ENCODE results near the gene TFF2. TPM values are rescaled to one million over a fixed set of nuclear protein-coding genes. Genes with fewer than 3 reads are reported as not detected.

TFF2 gene
- total and polyA plus RNA-seq, 2 of the 4 experiments (the other 2 are of a cell fraction) = not detected

GRCh38 chr21:42384156-42384945 lies 33.6 kb upstream of the TFF2 start:
- Histone ChIP-seq H2AFZ (replicated peaks; ENCODE audit: low read length, poor library complexity) (no peak overlapping the region), H2BK15ac (ENCODE audit: low read depth, low read length) (no peak overlapping the region), H3K79me1 (ENCODE audit: low read depth in 1 of 2, low read length in 2 of 2) (no peaks in the 10 kb centered on the region), H2BK20ac (ENCODE audit: low read depth, low read length) (no peak overlapping the region), H2BK120ac (ENCODE audit: low read depth, low read length) (no peak overlapping the region), H3K23ac (ENCODE audit: low read depth, low read length) (no peak overlapping the region), H4K20me1 (ENCODE audit: insufficient read depth, low read length) (no peaks in the 10 kb centered on the region), H2AK9ac (replicated peaks; ENCODE audit: low read depth, low read length, poor library complexity) (no peak overlapping the region), H4K91ac (ENCODE audit: insufficient read depth, low read depth, low read length) (no peak overlapping the region), H3K4me3 (ENCODE audit: insufficient read depth, low read depth, low read length) (no peak overlapping the region), H3K27ac (ENCODE audit: insufficient read depth, low read length) (no peak overlapping the region), H4K8ac (ENCODE audit: low read depth in 2 of 2, low read length in 2 of 2) (no peak overlapping the region), H3K56ac (ENCODE audit: extremely low read depth, insufficient read depth, low read length) (no peak overlapping the region), H3K27me3 (ENCODE audit: control insufficient read depth, insufficient read depth, low read length) (peaks cover 25% of the 10 kb centered on the region), H2AK5ac (ENCODE audit: low read depth, low read length) (no peak overlapping the region), H3K4me2 (ENCODE audit: low read depth, low read length) (no peak overlapping the region), H3K9ac (ENCODE audit: low read depth, low read length) (no peak overlapping the region), H3K36me3 (ENCODE audit: control insufficient read depth, insufficient read depth, low read length) (no peaks in the 10 kb centered on the region), H2BK5ac (ENCODE audit: low read depth, low read length, poor library complexity, severe bottlenecking) (no peak overlapping the region), H3K4ac (ENCODE audit: low read depth, low read length) (no peak overlapping the region), H3K4me1 (ENCODE audit: control insufficient read depth, insufficient read depth, low read length) (no peaks in the 10 kb centered on the region), H3K14ac (replicated peaks; ENCODE audit: low read depth, low read length) (no peak overlapping the region), H3K9me1 (ENCODE audit: insufficient read depth, low read length) (no peaks in the 10 kb centered on the region), H3K9me3 (ENCODE audit: control insufficient read depth, insufficient read depth, low read length) (peaks cover 3% of the 10 kb centered on the region; the same call in 1 of the 2 replicates), H3K18ac (ENCODE audit: low read depth, low read length) (no peak overlapping the region), H4K5ac (ENCODE audit: low read depth, low read length) (no peak overlapping the region)
- CTCF ChIA-PET = no interaction called here
- DNase-seq (no peak), ATAC-seq (ENCODE audit: low read depth) (no peak)
- WGBS, 2 experiments (ENCODE audit: extremely low coverage in 2 of 2, insufficient read length in 1 of 2) = no CpG with 5 or more reads among the region's 8 CpGs
- POLR2A ChIA-PET (ENCODE audit: unreplicated experiment) = no interaction called here
- TF ChIP-seq MAZ (IDR thresholded peaks at IDR 0.05; ENCODE audit: borderline replicate concordance, low read depth, low read length) (no peak), RCOR1 (IDR thresholded peaks at IDR 0.05; ENCODE audit: insufficient replicate concordance, low read length) (no peak), MXI1 (IDR thresholded peaks at IDR 0.05; ENCODE audit: borderline replicate concordance, low read depth, low read length) (no peak), POLR2A (IDR thresholded peaks at IDR 0.05; ENCODE audit: low read depth, low read length) (no peak), CHD1 (IDR thresholded peaks at IDR 0.05; ENCODE audit: low read depth, low read length) (no peak), MAFK (IDR thresholded peaks at IDR 0.05; ENCODE audit: low read depth, low read length) (no peak), FOS (IDR thresholded peaks at IDR 0.05; ENCODE audit: low read depth, low read length) (no peak), NFE2L2 (IDR thresholded peaks at IDR 0.05; ENCODE audit: low read depth, low read length) (no peak), RFX5 (IDR thresholded peaks at IDR 0.05; ENCODE audit: low read depth, low read length) (no peak)
- TF ChIP-seq, protein P1, sequence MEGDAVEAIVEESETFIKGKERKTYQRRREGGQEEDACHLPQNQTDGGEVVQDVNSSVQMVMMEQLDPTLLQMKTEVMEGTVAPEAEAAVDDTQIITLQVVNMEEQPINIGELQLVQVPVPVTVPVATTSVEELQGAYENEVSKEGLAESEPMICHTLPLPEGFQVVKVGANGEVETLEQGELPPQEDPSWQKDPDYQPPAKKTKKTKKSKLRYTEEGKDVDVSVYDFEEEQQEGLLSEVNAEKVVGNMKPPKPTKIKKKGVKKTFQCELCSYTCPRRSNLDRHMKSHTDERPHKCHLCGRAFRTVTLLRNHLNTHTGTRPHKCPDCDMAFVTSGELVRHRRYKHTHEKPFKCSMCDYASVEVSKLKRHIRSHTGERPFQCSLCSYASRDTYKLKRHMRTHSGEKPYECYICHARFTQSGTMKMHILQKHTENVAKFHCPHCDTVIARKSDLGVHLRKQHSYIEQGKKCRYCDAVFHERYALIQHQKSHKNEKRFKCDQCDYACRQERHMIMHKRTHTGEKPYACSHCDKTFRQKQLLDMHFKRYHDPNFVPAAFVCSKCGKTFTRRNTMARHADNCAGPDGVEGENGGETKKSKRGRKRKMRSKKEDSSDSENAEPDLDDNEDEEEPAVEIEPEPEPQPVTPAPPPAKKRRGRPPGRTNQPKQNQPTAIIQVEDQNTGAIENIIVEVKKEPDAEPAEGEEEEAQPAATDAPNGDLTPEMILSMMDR (conservative IDR thresholded peaks at IDR 0.05; ENCODE audit: low read depth, low read length) = no peak
- TF ChIP-seq, protein P2, sequence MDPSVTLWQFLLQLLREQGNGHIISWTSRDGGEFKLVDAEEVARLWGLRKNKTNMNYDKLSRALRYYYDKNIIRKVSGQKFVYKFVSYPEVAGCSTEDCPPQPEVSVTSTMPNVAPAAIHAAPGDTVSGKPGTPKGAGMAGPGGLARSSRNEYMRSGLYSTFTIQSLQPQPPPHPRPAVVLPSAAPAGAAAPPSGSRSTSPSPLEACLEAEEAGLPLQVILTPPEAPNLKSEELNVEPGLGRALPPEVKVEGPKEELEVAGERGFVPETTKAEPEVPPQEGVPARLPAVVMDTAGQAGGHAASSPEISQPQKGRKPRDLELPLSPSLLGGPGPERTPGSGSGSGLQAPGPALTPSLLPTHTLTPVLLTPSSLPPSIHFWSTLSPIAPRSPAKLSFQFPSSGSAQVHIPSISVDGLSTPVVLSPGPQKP (IDR thresholded peaks at IDR 0.05; ENCODE audit: borderline replicate concordance, low read depth, low read length) = no peak
- dilution Hi-C loops (cut with HindIII; ENCODE audit: low sequenced_read_pairs, unreplicated experiment) = no loop called here
- intact Hi-C loops (cut with micrococcal nuclease) = no loop called here
- BruUV-seq (replicated peaks) = no TSS peak
- in situ Hi-C loops (cut with MboI; ENCODE audit: low sequenced_read_pairs) = no loop called here
